Mesenchymal stem cell (in vitro differentiated cells and primary cell): ENCODE data around the gene PYGM.

ENCODE experiments used
- DNase-seq: peaks from one replicate; pipeline ENCODE4 v3.0.0-alpha.2; 2013
- H2AFZ ChIP-seq: one replicate; pipeline ENCODE4 v1.6.1; 2013; ENCODE audit warnings: low read depth, mild to moderate bottlenecking, control low read depth, inconsistent platforms, low read length, moderate library complexity
- H2AK5ac ChIP-seq: 2 replicates; pipeline ENCODE4 v1.6.1; 2013; ENCODE audit warnings: low read length, moderate library complexity, mild to moderate bottlenecking, inconsistent platforms; ENCODE audit not compliant: severe bottlenecking
- H2BK120ac ChIP-seq: one replicate; pipeline ENCODE4 v1.6.1; 2013; ENCODE audit warnings: low read depth, mild to moderate bottlenecking, inconsistent platforms, low read length, moderate library complexity
- H2BK12ac ChIP-seq, 2 experiments: one replicate each; pipeline ENCODE4 v1.6.1; 2013; ENCODE audit warnings: inconsistent platforms in 2 of 2, low read length in 2 of 2, mild to moderate bottlenecking in 2 of 2, moderate library complexity in 2 of 2, control low read depth in 1 of 2
- H2BK15ac ChIP-seq: one replicate; pipeline ENCODE4 v1.6.1; 2013; ENCODE audit warnings: mild to moderate bottlenecking, low read depth, inconsistent platforms; ENCODE audit not compliant: poor library complexity, severe bottlenecking
- H2BK5ac ChIP-seq: 2 replicates; pipeline ENCODE4 v1.6.1; 2013; ENCODE audit warnings: low read depth, mild to moderate bottlenecking, low read length, control low read depth, inconsistent platforms; ENCODE audit not compliant: poor library complexity, severe bottlenecking
- H3K14ac ChIP-seq, 2 experiments: one replicate each; pipeline ENCODE4 v1.6.1; 2013; ENCODE audit warnings: inconsistent platforms in 2 of 2, low read length in 2 of 2, control low read depth in 1 of 2, mild to moderate bottlenecking in 1 of 2, moderate library complexity in 1 of 2
- H3K18ac ChIP-seq, 2 experiments: one replicate each; pipeline ENCODE4 v1.6.1; 2013; ENCODE audit warnings: inconsistent platforms in 2 of 2, low read length in 2 of 2, control low read depth in 1 of 2, low read depth in 1 of 2, mild to moderate bottlenecking in 1 of 2
- H3K23ac ChIP-seq, 2 experiments: one replicate each; pipeline ENCODE4 v1.6.1; 2013; ENCODE audit warnings: inconsistent platforms in 2 of 2, low read length in 2 of 2, mild to moderate bottlenecking in 2 of 2, moderate library complexity in 2 of 2, control low read depth in 1 of 2
- H3K27ac ChIP-seq: 2 replicates; pipeline ENCODE4 v1.5.1; 2013; ENCODE audit warnings: mild to moderate bottlenecking, moderate library complexity, low read length, control low read depth, inconsistent platforms; ENCODE audit not compliant: poor library complexity, severe bottlenecking
- H3K27me3 ChIP-seq, 2 experiments: 2 replicates each; pipeline versions ENCODE4 v1.6.1 to v1.7.0; 2013; ENCODE audit warnings: low read length in 2 of 2, mild to moderate bottlenecking in 2 of 2, moderate library complexity in 2 of 2, control low read depth in 1 of 2, inconsistent platforms in 1 of 2; ENCODE audit not compliant: control insufficient read depth in 1 of 2, insufficient read depth in 1 of 2
- H3K36me3 ChIP-seq, 2 experiments: 2 replicates each; pipeline versions ENCODE4 v1.6.1 to v1.7.0; 2013; ENCODE audit warnings: low read length in 2 of 2, control low read depth in 1 of 2, inconsistent platforms in 1 of 2, low read depth in 1 of 2, mild to moderate bottlenecking in 1 of 2; ENCODE audit not compliant: insufficient read depth in 2 of 2, control insufficient read depth in 1 of 2
- H3K4ac ChIP-seq, 2 experiments: one replicate each; pipeline ENCODE4 v1.6.1; 2013; ENCODE audit warnings: inconsistent platforms in 2 of 2, low read length in 2 of 2, mild to moderate bottlenecking in 2 of 2, moderate library complexity in 2 of 2, control low read depth in 1 of 2, low read depth in 1 of 2
- H3K4me1 ChIP-seq: 2 replicates; pipeline ENCODE4 v1.6.1; 2013; ENCODE audit warnings: low read depth, low read length, control low read depth; ENCODE audit not compliant: control insufficient read depth, insufficient read depth
- H3K4me2 ChIP-seq: 2 replicates; pipeline ENCODE4 v1.6.1; 2013; ENCODE audit warnings: low read length, mild to moderate bottlenecking, inconsistent platforms; ENCODE audit not compliant: poor library complexity, severe bottlenecking
- H3K4me3 ChIP-seq, 2 experiments: 2 replicates each; pipeline versions ENCODE4 v1.5.1 to v1.7.0; 2013; ENCODE audit warnings: low read length in 2 of 2, mild to moderate bottlenecking in 2 of 2, control low read depth in 1 of 2, low read depth in 1 of 2; ENCODE audit not compliant: insufficient read depth in 1 of 2
- H3K79me1 ChIP-seq: replicated peaks from 2 replicates; pipeline ENCODE4 v1.6.1; 2013; ENCODE audit warnings: mild to moderate bottlenecking, control low read depth, low read length, inconsistent platforms; ENCODE audit not compliant: poor library complexity, severe bottlenecking
- H3K9ac ChIP-seq: 2 replicates; pipeline ENCODE4 v1.7.0; 2013; ENCODE audit warnings: mild to moderate bottlenecking, low read length, moderate library complexity
- H3K9me3 ChIP-seq: 2 replicates; pipeline ENCODE4 v1.7.0; 2013; ENCODE audit warnings: mild to moderate bottlenecking, low read length; ENCODE audit not compliant: control insufficient read depth
- H4K8ac ChIP-seq: one replicate; pipeline ENCODE4 v1.6.1; 2013; ENCODE audit warnings: inconsistent platforms, mild to moderate bottlenecking, low read length, moderate library complexity
- H4K91ac ChIP-seq: one replicate; pipeline ENCODE4 v1.6.1; 2013; ENCODE audit warnings: mild to moderate bottlenecking, low read length, inconsistent platforms
- WGBS: methylation state at CpG from one replicate; pipeline ENCODE4 v1.1.7; 2013; ENCODE audit warnings: mixed read lengths; 5-methylcytosine and 5-hydroxymethylcytosine counted together

PYGM gene

GRCh38 chr11:64747961-64748665, 11.7 kb downstream of the PYGM start:
- Histone ChIP-seq H2AFZ (no peak overlapping the region), H4K8ac (no peak overlapping the region), H2AK5ac (no peak overlapping the region), H3K14ac (no peak overlapping the region), H2BK5ac (no peak overlapping the region), H3K27me3 (peaks cover 27% of the 10 kb centered on the region in 2 experiments), H3K9ac (peak overlapping the region; percentile 24), H3K18ac (no peak overlapping the region), H3K4ac (no peak overlapping the region), H2BK15ac (no peak overlapping the region), H3K4me2 (no peak overlapping the region), H3K27ac (no peak overlapping the region), H2BK120ac (no peak overlapping the region), H4K91ac (no peak overlapping the region), H3K23ac (no peak overlapping the region), H3K4me3 (no peak overlapping the region), H3K36me3 (peaks cover 0 to 3% of the 10 kb centered on the region in 2 experiments), H3K79me1 (no peaks in the 10 kb centered on the region), H3K9me3 (no peaks in the 10 kb centered on the region), H2BK12ac (no peak overlapping the region), H3K4me1 (peaks cover 29% of the 10 kb centered on the region)
- DNase-seq = no peak
- 91% methylated on average over 13 of the region's 15 CpGs for WGBS

- no peak overlapping the region for H3K18ac ChIP-seq
- DNase-seq = no peak
- no peak overlapping the region for H2BK120ac ChIP-seq
- H3K36me3 ChIP-seq = peaks cover 0 to 3% of the 10 kb centered on the region in 2 experiments
- no peak overlapping the region for H3K4ac ChIP-seq
- no peak overlapping the region for H2BK15ac ChIP-seq
- H2AFZ ChIP-seq = no peak overlapping the region
- H4K8ac ChIP-seq = no peak overlapping the region
- H3K4me1 ChIP-seq = peaks cover 43% of the 10 kb centered on the region
- H3K79me1 ChIP-seq = no peaks in the 10 kb centered on the region
- peak overlapping the region; percentile 7 for H4K91ac ChIP-seq
- H3K27me3 ChIP-seq = peaks cover 42% of the 10 kb centered on the region in 2 experiments
- no peak overlapping the region for H3K9ac ChIP-seq
- H3K23ac ChIP-seq = no peak overlapping the region
- WGBS = 88% methylated on average over 8 of the region's 10 CpGs
- no peak overlapping the region for H2BK12ac ChIP-seq
- no peak overlapping the region for H3K14ac ChIP-seq
- no peak overlapping the region for H2BK5ac ChIP-seq
- H3K9me3 ChIP-seq = no peaks in the 10 kb centered on the region
- no peak overlapping the region for H3K4me2 ChIP-seq
- H3K4me3 ChIP-seq = no peak overlapping the region
- H3K27ac ChIP-seq = no peak overlapping the region
- no peak overlapping the region for H2AK5ac ChIP-seq
Observed at GRCh38 chr11:64746486-64746885, 13.3 kb downstream of the PYGM start.

GRCh38 chr11:64745521-64746328, 14.0 kb downstream of the PYGM start:
- no peak overlapping the region for H4K91ac ChIP-seq
- H2BK5ac ChIP-seq = no peak overlapping the region
- peak overlapping the region in 1 of 2 experiments; percentile 48 for H3K23ac ChIP-seq
- no peak overlapping the region for H2AFZ ChIP-seq
- peak overlapping the region in 1 of 2 experiments; percentile 37 for H3K4me3 ChIP-seq
- 3% methylated on average over 40 of the region's 52 CpGs for WGBS
- H3K79me1 ChIP-seq = no peaks in the 10 kb centered on the region
- H3K27ac ChIP-seq = no peak overlapping the region
- H3K4me2 ChIP-seq = peak overlapping the region; percentile 77
- H4K8ac ChIP-seq = peak overlapping the region; percentile 53
- peak overlapping the region in 1 of 2 experiments; percentile 36 for H3K14ac ChIP-seq
- H3K4ac ChIP-seq = no peak overlapping the region
- H2BK12ac ChIP-seq = peak overlapping the region in 1 of 2 experiments; percentile 33
- H2AK5ac ChIP-seq = no peak overlapping the region
- H3K36me3 ChIP-seq = peaks cover 0 to 3% of the 10 kb centered on the region in 2 experiments
- peak overlapping the region in 1 of 2 experiments; percentile 28 for H3K18ac ChIP-seq
- DNase-seq = peak; percentile 61
- H3K27me3 ChIP-seq = peaks cover 49 to 50% of the 10 kb centered on the region in 2 experiments
- no peak overlapping the region for H2BK120ac ChIP-seq
- H3K9me3 ChIP-seq = no peaks in the 10 kb centered on the region
- H2BK15ac ChIP-seq = peak overlapping the region; percentile 93
- H3K4me1 ChIP-seq = peaks cover 43% of the 10 kb centered on the region
- H3K9ac ChIP-seq = no peak overlapping the region

- no peaks in the 10 kb centered on the region for H3K79me1 ChIP-seq
- peaks cover 0 to under 1% of the 10 kb centered on the region in 2 experiments for H3K36me3 ChIP-seq
- H2AK5ac ChIP-seq = no peak overlapping the region
- H2BK120ac ChIP-seq = no peak overlapping the region
- H3K4me3 ChIP-seq = peak overlapping the region in 1 of 2 experiments; percentile 39
- peaks cover 43% of the 10 kb centered on the region for H3K4me1 ChIP-seq
- DNase-seq = no peak
- no peak overlapping the region for H4K91ac ChIP-seq
- H3K27me3 ChIP-seq = peaks cover 55% of the 10 kb centered on the region in 2 experiments
- H2BK12ac ChIP-seq = peak overlapping the region in 1 of 2 experiments; percentile 33
- no peak overlapping the region for H3K4ac ChIP-seq
- no peak overlapping the region for H2BK5ac ChIP-seq
- H2AFZ ChIP-seq = no peak overlapping the region
- H3K18ac ChIP-seq = peak overlapping the region in 1 of 2 experiments; percentile 28
- H3K9ac ChIP-seq = no peak overlapping the region
- peak overlapping the region; percentile 53 for H4K8ac ChIP-seq
- H3K14ac ChIP-seq = no peak overlapping the region
- no peaks in the 10 kb centered on the region for H3K9me3 ChIP-seq
- peak overlapping the region; percentile 77 for H3K4me2 ChIP-seq
- WGBS = 5% methylated on average over 20 of the region's 20 CpGs
- peak overlapping the region; percentile 93 for H2BK15ac ChIP-seq
- peak overlapping the region in 1 of 2 experiments; percentile 48 for H3K23ac ChIP-seq
- no peak overlapping the region for H3K27ac ChIP-seq
Observed at GRCh38 chr11:64745189-64745520, 14.6 kb downstream of the PYGM start.
